GM19452 (cell line): Measurements from ENCODE around the gene RPL38.
"Not testable (repeated sequence)": the region's sequence is repeated elsewhere in the genome, so short reads cannot be mapped to it uniquely, and the experiment has no call there.

Experiments
- ATAC-seq: cut with Tn5 transposase; IDR thresholded peaks from one replicate; pipeline ENCODE4 v1.9.1; 2021; ENCODE audit not compliant: unreplicated experiment

Gene RPL38

GRCh38 chr17:74183411-74183810 lies 20.1 kb upstream of the RPL38 start:
- ATAC-seq: no peak

- ATAC-seq: no peak
Measured at GRCh38 chr17:74185571-74186185, 17.8 kb upstream of the RPL38 start.

- no peak for ATAC-seq
Measured at GRCh38 chr17:74186498-74186897, 17.0 kb upstream of the RPL38 start.

GRCh38 chr17:74187761-74188160 lies 15.7 kb upstream of the RPL38 start:
- no peak for ATAC-seq

GRCh38 chr17:74188687-74189086 lies 14.8 kb upstream of the RPL38 start:
- not testable (repeated sequence) for ATAC-seq

- ATAC-seq: no peak
Measured at GRCh38 chr17:74190154-74190553, 13.3 kb upstream of the RPL38 start.

DNA sequence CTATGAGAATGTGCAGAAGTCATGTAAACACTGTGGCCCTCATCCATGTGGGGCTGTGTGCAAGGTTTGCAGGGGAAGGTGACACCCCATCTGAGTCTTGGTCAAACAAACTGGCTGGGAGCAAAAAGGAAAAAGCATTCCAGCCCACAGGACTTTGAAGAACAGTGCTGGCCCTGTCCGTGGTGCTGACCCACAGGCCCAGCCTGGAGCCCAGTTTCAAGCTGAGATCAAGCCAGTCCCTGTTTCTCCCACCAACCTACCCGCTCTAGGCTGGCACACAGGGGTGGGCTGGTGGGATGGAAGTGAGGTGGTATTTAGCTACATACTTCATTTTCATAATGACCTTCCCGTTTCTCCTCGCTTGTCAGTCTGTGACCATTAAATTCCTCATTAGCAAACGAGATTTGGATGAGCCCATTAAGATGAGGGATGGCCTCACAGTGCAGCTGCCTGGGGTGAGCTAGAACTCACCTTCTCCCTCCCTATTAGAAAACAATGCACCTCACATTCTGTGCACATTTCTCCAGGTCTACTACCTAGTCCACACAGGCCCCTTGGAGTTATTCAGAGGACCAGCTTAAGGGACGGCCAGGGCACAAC lies 12.6 kb upstream of the RPL38 start:
- no peak for ATAC-seq

DNA sequence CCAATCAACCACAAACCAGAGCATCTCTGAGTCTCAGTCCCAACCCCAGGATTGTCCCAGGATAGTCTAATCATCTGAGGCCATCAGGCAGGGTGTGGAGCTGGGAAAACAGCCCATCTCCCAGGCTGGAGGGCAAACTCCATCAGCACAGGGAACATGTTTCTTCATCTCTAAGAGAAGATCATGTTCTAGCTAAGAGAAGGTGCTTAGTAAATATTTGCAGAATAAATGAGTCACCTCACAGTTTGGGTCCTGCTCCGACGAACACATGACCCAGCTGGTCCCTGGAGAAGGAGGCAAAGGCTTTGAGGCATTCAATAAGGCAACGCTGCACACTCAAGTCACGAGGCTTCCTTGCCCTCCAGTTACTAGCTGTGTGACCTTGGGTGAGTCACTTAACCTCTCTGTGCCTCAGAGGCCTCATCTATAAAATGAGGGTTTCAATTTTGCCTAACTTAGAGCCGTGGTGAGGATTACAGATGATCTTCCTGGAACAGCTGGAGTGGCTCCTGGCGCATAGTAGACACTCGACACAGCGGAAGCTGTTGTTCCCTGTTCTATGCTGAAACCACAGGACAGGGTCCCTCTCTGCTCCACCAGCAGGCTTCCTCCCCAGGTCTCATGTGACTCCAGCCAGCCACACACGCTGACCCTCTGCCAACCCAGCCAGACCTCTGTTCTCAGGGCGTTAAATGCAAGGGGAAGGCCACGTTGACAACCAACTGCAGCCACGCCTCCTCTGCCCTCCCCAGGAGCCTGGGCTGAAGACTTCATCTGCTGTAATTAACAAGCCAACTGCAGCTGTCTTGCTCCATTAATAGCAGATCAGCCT lies 10.3 kb upstream of the RPL38 start:
- ATAC-seq: no peak

- no peak for ATAC-seq
Measured at GRCh38 chr17:74194682-74195081, 8.8 kb upstream of the RPL38 start.

GRCh38 chr17:74196541-74197317 lies 6.7 kb upstream of the RPL38 start:
- ATAC-seq: no peak

DNA sequence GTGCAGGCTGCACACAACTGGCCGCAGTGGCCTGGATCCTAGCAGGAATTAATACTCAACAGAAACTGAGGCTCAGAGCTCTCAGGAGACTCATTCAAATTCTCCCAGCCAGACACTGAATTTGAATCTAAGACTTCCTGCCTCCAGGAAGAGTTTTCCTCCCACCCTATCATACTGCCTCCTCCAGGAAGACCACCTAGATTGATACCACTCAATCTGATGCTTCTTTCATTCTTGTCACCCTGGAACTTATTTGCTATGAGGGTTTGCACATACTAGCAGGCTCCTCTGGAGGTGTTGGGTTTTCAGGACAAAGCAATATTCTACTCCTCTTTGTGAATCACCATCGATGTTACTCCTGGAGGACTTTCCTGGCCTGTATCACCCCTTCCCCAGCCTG lies 5.7 kb upstream of the RPL38 start:
- ATAC-seq: no peak

- no peak for ATAC-seq
Measured at GRCh38 chr17:74198694-74199093, 4.8 kb upstream of the RPL38 start.

- ATAC-seq: no peak
Measured at GRCh38 chr17:74199306-74200092, 4.0 kb upstream of the RPL38 start.

DNA sequence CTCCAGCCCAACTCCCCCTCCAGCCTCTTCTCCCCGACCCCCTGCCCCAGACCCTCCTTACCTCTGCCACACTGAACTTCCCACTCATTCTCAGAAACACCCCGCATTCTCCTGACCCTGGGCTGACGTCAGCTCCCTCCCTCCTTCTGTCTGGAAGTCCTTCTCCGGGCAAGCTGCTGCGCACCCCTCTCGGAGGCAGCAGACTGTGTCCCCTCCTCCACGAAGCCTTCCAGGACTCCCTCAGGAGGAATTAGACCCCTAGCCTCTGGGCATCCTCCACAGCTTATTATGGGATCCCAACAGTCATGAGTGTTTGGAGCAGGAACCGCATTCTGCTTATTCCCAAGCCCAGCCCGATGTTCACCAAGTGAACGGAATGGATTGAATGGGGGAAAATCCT lies 3.4 kb upstream of the RPL38 start:
- ATAC-seq: no peak

DNA sequence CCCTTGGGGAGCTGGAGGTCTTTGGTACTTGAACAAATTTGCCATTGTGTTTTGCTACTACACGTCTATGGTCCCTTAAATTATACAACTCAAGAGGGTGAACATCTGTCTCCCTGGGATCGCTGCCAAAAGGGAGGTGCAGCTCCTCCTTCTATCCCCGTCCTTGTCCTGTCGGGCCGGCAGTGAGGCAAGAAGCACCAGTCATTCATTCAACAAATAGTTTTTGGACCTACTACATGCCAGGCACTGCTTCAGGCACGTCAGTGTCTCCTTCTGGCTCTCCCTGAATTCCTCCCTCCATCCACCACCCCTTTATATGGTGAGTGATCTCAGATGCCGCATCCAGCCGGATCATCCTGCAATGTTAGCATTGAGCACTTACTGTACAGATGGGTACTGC lies 2.2 kb upstream of the RPL38 start:
- no peak for ATAC-seq

DNA sequence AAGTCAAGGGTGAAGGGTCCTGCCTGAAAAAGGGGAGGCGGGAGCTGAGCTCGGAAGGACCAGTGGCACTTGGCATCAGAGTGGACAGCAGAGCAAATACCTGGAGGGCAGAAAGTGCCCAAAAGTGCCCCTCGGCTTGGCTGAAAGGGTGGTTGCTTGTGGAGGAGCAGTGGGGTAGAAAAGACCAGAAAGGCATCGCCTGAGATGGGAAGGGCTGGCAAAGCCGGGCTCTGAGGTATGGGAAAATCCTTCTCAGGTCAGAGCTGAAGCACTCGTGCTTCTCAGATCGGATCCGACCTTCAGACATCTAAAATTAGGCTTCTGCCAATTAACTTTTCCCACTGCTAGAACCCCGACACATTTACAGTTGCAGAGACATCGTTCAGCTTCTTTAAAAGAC lies 1.5 kb upstream of the RPL38 start:
- ATAC-seq: no peak

GRCh38 chr17:74202938-74203337 lies 540 bp upstream of the RPL38 start:
- ATAC-seq: no peak

GRCh38 chr17:74204474-74204873 lies 996 bp downstream of the RPL38 start:
- ATAC-seq: no peak

GRCh38 chr17:74205274-74205673 lies 1.8 kb downstream of the RPL38 start:
- no peak for ATAC-seq

- ATAC-seq: no peak
Measured at GRCh38 chr17:74206332-74206818, 2.9 kb downstream of the RPL38 start.
